Osteocyte (in vitro differentiated cells): ENCODE measurements around the gene CCDC51. TPM values are rescaled to one million over a fixed set of nuclear protein-coding genes. Genes with fewer than 3 reads are reported as not detected.
A peak's percentile ranks its signal among the peaks of the same experiment; 100 is the strongest.

Experiments used
- DNase-seq: peaks from one replicate; pipeline ENCODE4 v3.0.0; 2021; ENCODE audit warnings: mixed read lengths; ENCODE audit not compliant: unreplicated experiment; ENCODE audit errors: extremely low spot score
- H3K27ac Mint-ChIP-seq: one replicate; pipeline ENCODE4 v1.8.0; 2021; ENCODE audit warnings: mild to moderate bottlenecking, mixed read lengths; ENCODE audit not compliant: unreplicated experiment
- H3K27me3 Mint-ChIP-seq: one replicate; pipeline ENCODE4 v1.8.0; 2021; ENCODE audit warnings: mixed read lengths; ENCODE audit not compliant: unreplicated experiment
- H3K36me3 Mint-ChIP-seq: one replicate; pipeline ENCODE4 v1.8.0; 2021; ENCODE audit warnings: mixed read lengths; ENCODE audit not compliant: unreplicated experiment
- H3K4me1 Mint-ChIP-seq: one replicate; pipeline ENCODE4 v1.8.0; 2021; ENCODE audit warnings: mixed read lengths; ENCODE audit not compliant: unreplicated experiment
- H3K4me3 Mint-ChIP-seq: one replicate; pipeline ENCODE4 v1.8.0; 2021; ENCODE audit warnings: mild to moderate bottlenecking, moderate library complexity, mixed read lengths; ENCODE audit not compliant: unreplicated experiment
- H3K9me3 Mint-ChIP-seq: one replicate; pipeline ENCODE4 v1.8.0; 2021; ENCODE audit warnings: mixed read lengths; ENCODE audit not compliant: unreplicated experiment
- total RNA-seq: library from RNA; stranded (reverse); gene quantifications from 2 replicates; pipeline ENCODE4 v1.2.1, GENCODE V29; 2021
- TF ChIP-seq, protein P1 (sequence below): fragments of 200-600 bp; sonication (generic); IDR thresholded peaks from 2 replicates; pipeline ENCODE4 v1.5.0; 2021; ENCODE audit warnings: antibody characterized with exemption, mild to moderate bottlenecking, moderate library complexity

The CCDC51 gene
- total RNA-seq, 1 donor from 2014 or later, result 11.3 TPM

DNA sequence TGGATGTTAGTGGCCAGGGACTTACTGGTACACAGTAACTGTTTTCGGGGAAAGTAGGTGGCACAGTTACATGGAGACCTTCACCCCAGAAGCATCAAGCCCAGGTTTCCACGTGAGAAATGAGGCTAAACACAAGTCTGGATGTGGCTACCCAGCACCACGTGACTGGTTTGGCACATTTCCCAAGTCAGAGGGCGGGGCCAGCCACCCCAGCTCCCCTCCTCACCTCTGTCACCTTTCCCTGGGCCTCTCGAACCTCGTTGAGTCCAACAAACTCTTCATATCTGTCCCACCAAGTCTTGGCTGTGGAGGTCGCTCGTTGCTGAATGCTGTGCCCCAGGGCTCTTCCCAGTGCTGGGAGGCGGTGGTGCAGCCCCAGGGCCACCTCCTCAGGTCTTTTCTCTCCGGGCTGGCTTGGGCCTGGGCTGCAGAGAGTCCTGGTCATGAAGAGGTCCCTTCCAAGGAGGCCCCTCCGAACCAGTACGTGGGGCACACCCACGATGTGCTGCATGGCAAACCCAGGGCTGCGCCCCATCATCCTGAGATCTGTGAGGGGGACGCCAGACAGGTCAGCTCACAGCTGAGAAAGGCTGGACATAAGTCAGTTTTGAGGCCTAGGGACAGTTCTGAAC, 5.2 kb downstream of the CCDC51 start:
- H3K4me3 Mint-ChIP-seq, result no peak overlapping the region
- no peak overlapping the region for H3K27ac Mint-ChIP-seq
- H3K36me3 Mint-ChIP-seq, result peaks cover 5% of the 10 kb centered on the region
- TF ChIP-seq, protein P1, sequence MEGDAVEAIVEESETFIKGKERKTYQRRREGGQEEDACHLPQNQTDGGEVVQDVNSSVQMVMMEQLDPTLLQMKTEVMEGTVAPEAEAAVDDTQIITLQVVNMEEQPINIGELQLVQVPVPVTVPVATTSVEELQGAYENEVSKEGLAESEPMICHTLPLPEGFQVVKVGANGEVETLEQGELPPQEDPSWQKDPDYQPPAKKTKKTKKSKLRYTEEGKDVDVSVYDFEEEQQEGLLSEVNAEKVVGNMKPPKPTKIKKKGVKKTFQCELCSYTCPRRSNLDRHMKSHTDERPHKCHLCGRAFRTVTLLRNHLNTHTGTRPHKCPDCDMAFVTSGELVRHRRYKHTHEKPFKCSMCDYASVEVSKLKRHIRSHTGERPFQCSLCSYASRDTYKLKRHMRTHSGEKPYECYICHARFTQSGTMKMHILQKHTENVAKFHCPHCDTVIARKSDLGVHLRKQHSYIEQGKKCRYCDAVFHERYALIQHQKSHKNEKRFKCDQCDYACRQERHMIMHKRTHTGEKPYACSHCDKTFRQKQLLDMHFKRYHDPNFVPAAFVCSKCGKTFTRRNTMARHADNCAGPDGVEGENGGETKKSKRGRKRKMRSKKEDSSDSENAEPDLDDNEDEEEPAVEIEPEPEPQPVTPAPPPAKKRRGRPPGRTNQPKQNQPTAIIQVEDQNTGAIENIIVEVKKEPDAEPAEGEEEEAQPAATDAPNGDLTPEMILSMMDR, result no peak
- no peak for DNase-seq
- H3K4me1 Mint-ChIP-seq, result peaks cover 32% of the 10 kb centered on the region
- H3K9me3 Mint-ChIP-seq, result no peaks in the 10 kb centered on the region
- no peaks in the 10 kb centered on the region for H3K27me3 Mint-ChIP-seq

DNA sequence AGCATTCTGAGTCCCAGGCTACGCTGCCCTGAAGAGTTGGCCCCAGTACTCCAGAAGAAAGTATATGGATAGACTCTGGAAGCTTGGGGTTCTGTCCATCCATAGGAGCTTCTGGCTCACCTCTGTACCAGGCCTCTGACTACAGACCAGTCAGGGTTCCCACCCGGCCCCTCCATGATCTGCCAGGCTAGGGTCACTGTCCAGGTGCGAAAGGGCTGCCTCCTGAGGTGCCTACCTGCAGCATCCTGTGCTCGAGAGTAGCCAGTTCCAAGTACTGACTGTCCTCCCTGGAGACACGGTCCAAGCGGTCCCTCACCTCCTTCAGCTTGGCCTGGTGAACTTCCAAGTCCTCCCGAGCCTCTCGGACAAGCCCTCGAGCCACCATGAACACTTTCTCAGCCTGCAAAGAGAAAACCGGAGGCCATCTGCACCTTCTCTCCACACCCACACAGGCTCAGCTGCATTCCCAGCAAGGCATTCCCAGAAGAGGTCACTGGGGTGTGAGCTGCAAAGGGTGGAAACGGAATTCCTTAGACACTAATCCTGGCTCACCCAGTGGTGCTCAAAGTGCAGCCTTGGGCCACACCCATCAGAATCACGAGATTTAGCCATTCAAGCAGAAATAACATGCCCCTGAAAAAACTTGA, 6.3 kb downstream of the CCDC51 start:
- TF ChIP-seq, protein P1, result no peak
- DNase-seq, result peak; percentile 82
- Mint-ChIP-seq H3K27ac (no peak overlapping the region), H3K9me3 (no peaks in the 10 kb centered on the region), H3K27me3 (no peaks in the 10 kb centered on the region), H3K4me3 (peak overlapping the region; percentile 52), H3K36me3 (peaks cover 5% of the 10 kb centered on the region), H3K4me1 (peaks cover 23% of the 10 kb centered on the region)

DNA sequence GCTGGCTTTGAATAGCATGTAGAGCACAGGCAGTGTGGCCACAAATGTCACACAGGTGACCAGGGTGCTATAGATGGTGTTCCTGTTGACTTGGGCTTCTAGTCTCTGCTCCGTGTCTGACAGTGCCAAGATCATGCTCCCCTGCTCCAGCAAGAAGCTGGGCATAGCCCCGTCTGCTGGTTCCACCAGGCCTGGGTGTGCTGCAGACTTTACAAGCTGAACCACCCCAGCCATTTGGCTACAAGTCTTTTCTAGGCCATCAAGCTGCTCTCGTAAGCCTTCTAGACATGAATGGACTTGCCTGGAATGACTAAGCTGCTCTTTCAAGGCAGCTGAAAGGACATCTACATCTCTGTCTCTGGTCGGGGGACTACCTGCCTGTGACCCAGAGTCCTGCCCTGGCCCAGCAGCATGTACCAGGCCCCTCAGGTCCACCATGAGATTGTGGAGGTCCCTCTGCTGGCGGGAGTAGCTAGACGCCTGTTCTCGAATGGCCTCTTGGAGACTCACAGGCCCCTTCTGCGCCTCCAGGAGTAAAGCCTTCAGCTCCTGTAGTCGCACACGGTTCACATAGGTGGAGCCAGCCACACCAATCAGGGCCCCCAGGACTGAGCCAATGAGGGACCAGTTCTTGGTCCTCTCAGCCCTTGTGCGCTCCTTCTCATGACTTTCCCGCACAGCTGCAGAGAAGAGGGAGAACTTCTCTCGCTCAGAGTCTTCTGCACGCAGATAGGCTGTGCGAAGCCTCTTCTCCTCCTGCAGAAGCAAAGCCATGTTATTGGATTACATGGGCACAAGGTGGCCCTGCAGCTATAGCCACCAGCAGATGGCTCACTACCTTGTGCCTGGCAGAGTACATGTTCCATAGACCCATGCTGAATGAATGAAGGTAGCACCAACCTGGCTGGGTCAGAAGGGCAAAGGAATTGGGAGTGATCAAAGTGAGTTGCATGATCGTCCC, 7.2 kb downstream of the CCDC51 start:
- Mint-ChIP-seq H3K4me3 (no peak overlapping the region), H3K36me3 (peaks cover 5% of the 10 kb centered on the region), H3K27me3 (no peaks in the 10 kb centered on the region), H3K9me3 (no peaks in the 10 kb centered on the region), H3K27ac (peak overlapping the region; percentile 24), H3K4me1 (peaks cover 27% of the 10 kb centered on the region)
- DNase-seq, result peak; percentile 74
- TF ChIP-seq, protein P1, result peak; percentile 25

DNA sequence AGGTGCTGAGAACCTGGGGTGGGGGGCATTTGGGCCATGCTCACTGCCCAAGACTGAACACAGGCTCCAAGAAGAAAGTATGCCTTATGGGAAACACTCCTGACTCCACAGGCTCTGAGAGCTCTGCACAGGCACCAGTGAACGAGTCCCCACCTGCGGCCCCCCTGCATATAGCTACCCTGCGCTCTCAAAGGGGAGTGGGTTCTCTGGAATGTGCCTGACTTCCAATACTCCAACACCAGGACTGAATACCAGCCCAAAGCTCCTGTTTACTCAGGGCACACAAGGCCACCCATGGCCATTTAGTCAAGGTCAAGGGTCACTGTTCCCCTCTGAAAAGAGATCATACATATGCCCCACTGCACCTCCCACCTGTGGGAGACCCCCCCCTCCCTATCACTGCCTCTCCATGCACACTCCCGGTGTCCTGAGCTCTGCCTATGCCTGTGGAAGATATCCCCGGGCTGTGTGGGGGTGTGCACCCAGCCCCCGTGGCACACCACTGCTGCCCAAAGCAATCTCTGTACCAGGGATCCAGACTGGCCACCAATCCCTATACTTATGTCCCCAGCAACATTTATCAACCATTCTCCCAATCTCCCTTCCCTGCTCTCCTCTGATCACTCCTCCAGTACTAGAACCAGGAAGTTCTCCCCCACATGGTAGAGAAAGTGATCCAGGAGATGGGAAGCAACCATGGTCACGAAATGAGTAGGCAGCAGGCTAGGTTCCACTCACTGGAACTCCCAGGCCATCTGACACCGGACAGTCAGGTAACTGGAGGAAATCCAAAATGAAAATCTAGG, 8.5 kb downstream of the CCDC51 start:
- Mint-ChIP-seq H3K9me3 (no peaks in the 10 kb centered on the region), H3K27me3 (no peaks in the 10 kb centered on the region), H3K4me1 (peaks cover 40% of the 10 kb centered on the region), H3K4me3 (peak overlapping the region; percentile 74), H3K27ac (peak overlapping the region; percentile 46), H3K36me3 (peaks cover 5% of the 10 kb centered on the region)
- TF ChIP-seq, protein P1, result no peak
- DNase-seq, result peak; percentile 71
